ENCODE data around the gene ZNF813.

ZNF813 gene

DNA sequence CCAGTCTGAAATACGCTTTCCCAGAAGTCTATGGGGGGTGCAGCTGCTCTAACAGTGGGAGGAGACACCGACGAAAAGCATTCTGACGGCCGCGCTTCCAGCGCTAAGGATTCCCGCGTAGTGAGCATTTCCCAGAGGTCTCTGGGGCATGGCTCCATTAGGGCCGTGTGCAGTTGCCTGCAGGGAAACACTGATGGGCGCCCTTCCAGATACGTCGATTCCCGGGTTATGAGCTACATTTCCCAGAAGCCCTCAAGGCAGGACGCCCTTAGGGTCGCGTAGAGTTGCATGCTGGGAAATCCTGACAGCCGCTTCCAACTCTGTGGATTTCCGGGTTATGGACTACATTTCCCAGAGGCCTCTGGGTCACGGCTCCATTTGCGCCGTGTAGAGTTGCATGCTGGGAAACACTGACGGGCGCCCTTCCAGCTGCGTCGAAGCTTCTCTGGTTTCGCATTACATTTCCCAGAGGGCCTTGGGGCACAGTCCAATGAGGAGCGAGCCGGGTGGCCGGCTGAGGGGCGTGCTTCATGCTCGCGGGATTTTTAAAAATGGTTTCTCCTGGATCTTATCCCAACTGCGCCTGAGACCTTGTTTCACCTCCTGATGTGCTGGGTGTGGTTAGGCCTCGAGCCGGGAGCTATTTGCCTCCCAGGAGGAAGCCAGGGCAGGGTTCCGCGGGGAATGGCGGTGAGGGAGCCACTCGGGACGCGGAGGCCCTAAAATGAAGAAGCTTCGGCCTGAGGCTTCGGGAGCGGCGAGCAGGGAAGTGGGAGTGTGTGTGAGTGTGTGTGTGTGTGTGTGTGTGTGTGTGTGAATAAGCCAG is 53.2 kb downstream of the ZNF813 start:
- DNase-seq (ENCODE audit: low read depth), result peak; percentile 76

DNA sequence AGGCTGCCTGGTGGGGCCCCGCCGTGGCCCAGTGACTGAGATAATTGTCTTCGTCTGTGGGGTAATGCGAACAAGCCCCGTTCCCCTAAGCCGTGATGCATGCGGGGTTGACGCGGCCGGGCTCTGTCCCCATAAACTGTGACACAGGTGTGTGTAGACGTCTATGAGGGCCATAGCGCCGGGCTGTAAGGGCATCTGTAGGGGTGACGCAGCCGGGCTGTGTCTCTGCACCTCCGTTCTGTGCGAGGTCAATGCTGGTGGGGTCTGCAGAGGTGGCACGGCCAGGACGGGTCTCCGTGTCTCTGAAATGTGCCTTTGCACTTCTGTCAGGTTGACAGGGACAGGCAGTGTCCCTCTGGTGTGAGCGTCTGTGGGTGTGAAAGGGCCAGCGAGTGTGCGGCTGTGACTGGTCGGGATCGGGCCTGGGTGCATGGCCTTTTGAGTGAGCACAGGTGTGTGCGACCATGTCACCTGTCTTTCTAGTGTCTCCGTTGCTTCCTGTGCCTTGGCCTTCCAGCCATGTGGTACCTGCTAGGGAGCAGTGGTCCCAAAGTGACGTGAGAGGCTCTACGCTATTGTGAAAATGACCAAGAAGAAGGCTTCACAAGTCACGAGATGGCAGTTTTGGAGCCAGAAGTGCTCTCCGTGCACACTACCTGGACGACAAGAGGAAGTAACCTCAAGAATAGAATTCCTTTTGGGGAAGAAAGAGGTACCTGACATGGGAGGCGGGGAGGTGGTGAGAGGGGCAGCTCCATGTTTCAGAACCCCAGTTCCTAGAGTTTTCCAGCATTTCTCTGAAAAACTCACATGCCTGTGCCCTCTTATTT is 54.1 kb downstream of the ZNF813 start:
- no peak for DNase-seq (ENCODE audit: low read depth)

DNA sequence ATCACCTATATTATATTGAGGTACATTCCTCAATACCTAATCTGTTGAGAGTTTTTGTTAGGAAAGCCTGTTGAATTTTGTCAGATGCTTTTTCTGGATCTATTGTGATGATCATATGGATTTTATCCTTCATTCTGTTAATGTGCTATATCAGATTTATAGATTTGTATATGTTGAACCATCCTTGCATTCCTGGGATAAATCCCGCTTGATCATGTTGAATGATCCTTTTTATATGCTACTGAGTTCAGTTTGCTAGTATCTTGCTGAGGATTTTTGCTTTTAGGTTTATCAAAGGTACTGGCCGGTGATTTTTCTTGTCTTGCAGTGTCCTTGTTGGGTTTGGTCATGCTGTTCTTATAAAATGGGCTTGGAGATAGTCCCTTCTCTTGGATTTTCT is 58.4 kb downstream of the ZNF813 start:
- no peak for DNase-seq (ENCODE audit: low read depth)

DNA sequence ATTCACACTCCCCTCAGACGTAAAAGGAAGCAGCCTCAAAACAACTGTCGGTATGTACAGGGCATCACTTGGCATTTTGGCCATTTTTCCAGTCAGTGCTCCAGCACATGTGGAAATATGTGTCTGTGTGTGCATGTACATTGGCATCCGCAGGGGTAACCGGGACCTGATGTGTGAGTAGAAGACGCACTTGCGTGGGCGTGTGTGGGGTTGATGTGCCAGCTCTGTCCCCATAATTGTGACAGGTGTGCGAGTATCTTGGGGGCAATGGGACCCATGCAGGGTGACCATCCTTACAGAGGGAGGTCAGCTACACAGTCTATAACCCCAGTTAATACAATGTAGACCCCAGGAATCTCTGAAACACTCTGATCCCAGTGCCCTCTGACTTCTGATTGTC is 63.1 kb downstream of the ZNF813 start:
- no peak for DNase-seq (ENCODE audit: low read depth)

DNA sequence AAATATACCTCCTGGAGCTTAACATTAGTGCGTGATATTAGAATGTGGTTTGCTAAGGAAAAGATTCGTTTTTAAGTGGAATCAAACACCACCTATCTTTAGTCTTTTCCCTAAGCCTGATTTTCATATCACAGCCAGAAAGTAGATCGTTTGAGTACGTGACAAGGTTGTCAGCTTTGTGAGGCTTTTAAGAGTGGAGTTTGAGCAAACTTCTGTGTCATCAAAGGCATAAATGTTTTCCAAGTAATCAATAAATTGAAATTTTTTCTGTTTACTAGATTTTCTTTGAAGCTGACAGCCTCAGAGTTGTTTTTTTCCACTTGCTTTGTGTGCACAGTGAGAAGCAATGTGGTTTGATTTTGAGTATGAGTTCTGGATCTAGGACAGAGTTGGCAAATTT is 63.9 kb downstream of the ZNF813 start:
- DNase-seq (ENCODE audit: low read depth), result no peak

DNA sequence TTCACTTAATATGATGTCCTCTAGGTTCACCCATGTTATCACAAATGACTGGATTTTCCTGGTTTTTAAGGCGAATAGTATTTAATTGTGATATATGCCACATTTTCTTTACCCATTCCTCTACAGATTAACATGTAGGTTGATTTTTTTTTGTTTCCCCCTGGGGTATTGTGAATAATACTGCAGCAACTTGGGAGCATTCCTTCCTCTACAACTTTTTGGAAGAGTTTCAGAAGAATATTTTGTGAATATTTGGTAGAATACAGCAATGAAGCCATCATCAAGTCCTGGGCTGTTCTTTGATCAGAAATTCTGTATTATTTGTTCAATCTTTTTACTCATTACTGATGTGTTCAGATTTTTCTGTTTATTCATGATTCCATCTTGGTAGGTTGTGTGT is 64.8 kb downstream of the ZNF813 start:
- DNase-seq (ENCODE audit: low read depth), result no peak

DNA sequence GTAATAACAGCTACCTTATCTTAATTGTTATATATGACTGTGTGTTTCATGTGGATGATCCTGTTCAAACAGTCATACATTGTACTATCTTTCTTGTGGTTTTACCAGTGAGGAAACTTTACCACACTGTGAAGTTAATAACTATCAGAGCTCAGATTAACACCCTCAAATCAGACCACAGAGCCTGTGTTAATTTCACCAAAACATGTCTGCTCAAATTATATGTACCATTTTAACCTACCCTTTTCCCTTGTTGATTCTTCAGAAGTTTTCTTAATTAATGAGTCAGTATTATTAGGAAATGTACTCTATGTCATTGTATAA is 68.7 kb downstream of the ZNF813 start:
- no peak for DNase-seq (ENCODE audit: low read depth)

DNA sequence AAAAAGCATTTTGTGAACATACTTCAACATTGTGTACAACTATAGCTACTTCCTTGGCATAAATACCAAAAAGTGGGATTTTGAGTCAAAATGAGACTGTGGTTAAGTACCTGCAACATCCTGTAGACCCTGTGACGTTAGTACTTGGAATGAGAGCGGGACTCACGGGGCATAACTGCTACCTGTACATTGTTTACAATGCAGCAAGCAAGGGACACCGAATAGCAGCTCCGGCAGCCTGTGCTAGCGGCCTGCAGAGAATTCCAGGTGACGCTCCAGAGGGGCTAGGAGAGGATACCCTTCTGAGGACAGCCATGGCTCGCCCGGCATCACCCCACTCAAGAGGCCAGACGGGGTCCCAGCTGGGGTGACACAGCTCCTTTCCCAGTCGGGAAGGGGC is 69.6 kb downstream of the ZNF813 start:
- no peak for DNase-seq (ENCODE audit: low read depth)

DNA sequence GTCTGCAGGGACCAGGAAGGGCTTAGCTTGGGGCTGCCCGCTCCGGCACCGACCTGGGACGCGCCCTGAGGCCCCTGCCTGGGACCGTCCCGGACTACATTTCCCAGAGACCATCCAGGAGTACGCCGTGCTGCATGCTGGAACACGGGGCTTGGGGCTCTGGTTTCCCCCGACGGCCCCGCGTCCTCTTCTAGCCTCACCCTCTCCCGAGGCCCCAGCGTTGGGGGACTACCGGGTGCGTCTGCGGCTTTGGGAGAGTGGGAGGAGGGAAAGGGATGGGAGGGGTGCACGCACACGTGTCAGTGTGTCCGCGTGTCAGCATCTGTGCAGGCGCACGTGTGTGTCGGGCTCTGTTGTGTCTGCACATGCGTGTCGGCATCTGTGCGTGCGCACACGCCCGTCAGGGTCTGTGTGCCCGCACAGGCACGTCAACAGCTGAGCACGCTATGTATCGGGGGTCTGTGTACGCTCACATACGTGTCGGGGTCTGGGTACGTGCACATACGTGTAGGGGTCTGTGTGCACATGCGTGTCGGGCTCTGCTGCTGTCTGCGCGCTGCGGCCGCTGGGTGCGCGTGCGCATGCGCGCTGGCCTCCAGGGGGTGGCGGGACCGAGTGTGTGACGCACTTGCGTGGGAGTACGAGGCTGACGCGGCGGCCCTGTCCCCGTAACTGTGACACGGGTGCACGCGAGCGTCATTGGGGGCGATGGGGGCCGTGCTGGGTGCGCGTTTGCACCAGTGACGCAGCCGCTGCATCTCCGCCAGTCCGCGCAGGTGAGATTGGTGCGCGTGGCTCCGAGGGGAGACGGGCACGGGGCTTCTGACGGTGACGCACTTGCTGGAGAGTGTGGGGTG is 70.2 kb downstream of the ZNF813 start, which contains the start of gene ZNF331:
Gene ZNF331 (plus strand): TSS at position 625 of the 857 bp plus-strand sequence. CDS start 31,232 bp downstream, outside the sequence.
- peak; percentile 80 for DNase-seq (ENCODE audit: low read depth)

DNA sequence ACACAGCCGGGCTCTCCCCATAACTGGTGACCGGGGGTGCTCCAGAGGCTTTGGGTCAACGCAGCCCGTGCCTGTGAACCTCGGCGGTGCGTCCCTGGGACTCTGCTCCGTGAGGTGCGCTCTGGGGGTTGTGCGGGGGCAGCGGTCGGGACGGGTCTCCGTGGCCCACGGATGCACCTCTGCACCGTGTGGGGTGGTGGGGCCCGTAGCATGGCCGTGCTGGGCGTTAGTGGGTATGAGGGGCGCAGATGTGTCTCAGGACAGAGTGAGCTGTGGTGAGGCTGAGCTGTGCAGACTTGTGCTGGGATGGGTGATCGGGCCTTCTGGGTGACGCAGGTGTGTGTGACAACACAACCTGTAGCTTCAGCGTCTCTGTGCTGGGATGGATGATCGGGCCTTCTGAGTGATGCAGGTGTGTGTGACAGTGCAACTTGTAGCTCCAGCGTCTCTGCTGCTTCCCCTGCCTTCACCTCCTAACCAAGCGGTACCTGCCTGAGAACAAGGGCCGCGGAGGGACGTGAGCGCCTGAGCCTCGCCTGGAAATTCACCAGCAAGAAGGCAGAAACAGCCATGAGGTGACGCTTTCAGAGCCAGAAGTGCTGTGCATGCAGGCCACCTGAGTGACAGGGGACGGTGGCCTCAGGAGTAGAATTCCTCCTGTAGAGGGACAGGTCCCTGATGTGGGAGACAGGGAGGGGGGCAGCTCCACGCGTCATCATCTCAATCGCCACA is 71.0 kb downstream of the ZNF813 start:
- no peak for DNase-seq (ENCODE audit: low read depth)

DNA sequence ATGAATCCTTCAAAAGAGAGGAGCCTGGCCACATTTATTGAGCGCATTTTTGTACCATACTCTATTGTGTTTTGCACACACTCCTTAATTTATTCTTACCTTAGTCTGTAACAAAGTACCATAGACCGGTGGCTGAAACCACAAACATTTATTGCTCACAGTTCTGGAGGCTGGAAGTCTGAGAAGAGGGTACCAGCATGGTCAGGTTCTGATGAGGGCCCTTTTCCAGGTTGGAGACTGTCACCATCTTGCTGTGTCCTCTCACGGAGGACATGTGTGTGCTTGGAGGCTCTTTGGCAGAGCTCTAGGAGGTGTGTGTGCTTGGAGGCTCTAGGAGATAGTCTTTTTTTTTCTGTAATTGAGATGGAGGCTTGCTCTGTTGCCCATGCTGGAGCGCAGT is 72.6 kb downstream of the ZNF813 start:
- DNase-seq (ENCODE audit: low read depth), result no peak

DNA sequence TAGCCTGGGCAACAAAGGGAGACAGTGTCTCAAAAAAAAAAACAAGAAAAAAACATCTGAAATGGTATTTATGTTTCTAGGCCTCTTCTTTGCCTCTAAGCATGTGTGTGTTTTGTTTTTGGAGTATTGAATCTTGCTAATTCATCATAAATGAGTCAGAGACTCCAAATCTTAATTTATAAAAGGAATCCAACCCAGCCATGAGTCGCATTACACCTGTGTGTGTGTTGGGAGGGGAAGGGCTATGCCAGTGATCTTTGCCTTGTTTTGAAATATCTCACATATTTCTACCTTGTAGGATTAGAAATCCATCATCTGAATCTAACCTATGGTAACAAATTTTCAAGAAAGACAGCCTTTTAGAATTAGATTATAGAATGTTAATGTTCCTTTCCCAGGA is 74.4 kb downstream of the ZNF813 start:
- DNase-seq (ENCODE audit: low read depth), result no peak

DNA sequence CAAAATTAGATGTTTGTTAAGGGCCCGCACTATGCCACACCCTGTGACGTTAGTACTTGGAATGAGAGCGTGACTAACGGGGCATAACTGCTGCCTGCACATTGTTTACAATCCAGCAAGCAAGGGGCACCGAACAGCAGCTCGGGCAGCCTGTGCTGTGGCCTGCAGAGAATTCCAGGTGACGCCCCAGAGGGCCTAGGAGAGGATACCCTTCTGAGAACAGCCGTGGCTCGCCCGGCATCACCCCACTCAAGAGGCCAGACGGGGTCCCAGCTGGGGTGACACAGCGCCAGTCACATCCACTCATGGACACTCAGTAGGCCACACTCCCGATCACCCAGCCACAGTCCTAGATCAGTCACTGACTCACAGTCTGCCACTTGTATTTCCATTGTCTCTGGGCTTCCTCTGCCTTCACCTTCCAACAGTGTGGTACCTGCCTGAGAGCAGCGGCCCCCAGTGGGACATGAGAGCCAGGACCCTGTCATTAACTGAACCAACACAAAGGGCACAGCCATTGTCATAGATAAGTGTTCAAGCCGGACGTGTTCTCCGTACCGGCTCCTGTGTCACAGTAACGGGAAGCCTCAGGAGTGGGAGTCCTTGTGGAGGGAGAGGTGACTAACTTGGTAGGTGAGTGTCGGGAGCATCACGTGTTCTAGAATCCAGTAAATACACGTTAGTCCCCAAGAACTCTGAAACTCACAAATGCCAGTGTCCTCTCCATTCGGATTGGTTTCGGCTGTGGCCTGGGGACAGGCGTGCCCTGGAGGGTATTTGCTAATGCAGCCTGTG is 77.9 kb downstream of the ZNF813 start:
- DNase-seq (ENCODE audit: low read depth), result no peak

All from stimulated activated CD8-positive, alpha-beta memory T cell treated with anti-CD3 and anti-CD28 coated beads, Interleukin-12 subunit alpha, Interleukin-12 subunit beta, amount 100 ng/mL, for 1 hour (primary cell).